A673 (cell line): ENCODE measurements around the gene CYTH4.

Source experiments
- EZH2 ChIP-seq: fragments of 200-600 bp; sonication (generic); IDR thresholded peaks from 2 replicates; pipeline ENCODE4 v1.6.1; 2017; ENCODE audit warnings: borderline replicate concordance, low read depth, mild to moderate bottlenecking, mixed read lengths, antibody characterized with exemption, low read length; ENCODE audit not compliant: poor library complexity, severe bottlenecking
- TF ChIP-seq, protein P1 (sequence below): fragments of 300-800, 200-600 bp; sonication (generic); conservative IDR thresholded peaks from 2 replicates; pipeline ENCODE4 v1.5.1; 2017; ENCODE audit warnings: low read depth, mild to moderate bottlenecking, antibody characterized with exemption, low read length, moderate library complexity, mixed read lengths

GRCh38 chr22:37354670-37355069 lies 72.4 kb downstream of the CYTH4 start:
- TF ChIP-seq, protein P1, sequence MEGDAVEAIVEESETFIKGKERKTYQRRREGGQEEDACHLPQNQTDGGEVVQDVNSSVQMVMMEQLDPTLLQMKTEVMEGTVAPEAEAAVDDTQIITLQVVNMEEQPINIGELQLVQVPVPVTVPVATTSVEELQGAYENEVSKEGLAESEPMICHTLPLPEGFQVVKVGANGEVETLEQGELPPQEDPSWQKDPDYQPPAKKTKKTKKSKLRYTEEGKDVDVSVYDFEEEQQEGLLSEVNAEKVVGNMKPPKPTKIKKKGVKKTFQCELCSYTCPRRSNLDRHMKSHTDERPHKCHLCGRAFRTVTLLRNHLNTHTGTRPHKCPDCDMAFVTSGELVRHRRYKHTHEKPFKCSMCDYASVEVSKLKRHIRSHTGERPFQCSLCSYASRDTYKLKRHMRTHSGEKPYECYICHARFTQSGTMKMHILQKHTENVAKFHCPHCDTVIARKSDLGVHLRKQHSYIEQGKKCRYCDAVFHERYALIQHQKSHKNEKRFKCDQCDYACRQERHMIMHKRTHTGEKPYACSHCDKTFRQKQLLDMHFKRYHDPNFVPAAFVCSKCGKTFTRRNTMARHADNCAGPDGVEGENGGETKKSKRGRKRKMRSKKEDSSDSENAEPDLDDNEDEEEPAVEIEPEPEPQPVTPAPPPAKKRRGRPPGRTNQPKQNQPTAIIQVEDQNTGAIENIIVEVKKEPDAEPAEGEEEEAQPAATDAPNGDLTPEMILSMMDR: no peak
- TF ChIP-seq EZH2: no peak
